H1 (cell line): ENCODE results near the gene NUBPL. TPM values are rescaled to one million over a fixed set of nuclear protein-coding genes. Genes with fewer than 3 reads are reported as not detected.

ENCODE experiments used
- CTCF ChIA-PET: fragments of 300-600 bp; sonication (Branson Sonifier 250); formaldehyde crosslinking; loops from one replicate; lab custom pipeline; 2021; ENCODE audit not compliant: partially characterized antibody; lab: Charles Lee
- POLR2A ChIA-PET: fragments of 300-600 bp; sonication (Branson Sonifier 250); formaldehyde crosslinking; loops from one replicate; lab custom pipeline; 2021; ENCODE audit warnings: inconsistent platforms; ENCODE audit not compliant: partially characterized antibody; lab: Charles Lee
- DNase-seq, 2 experiments: peaks; one replicate each; pipeline versions ENCODE4 v3.0.0 to v3.0.0-alpha.2; 2010 to 2022; ENCODE audit warnings: low spot score in 2 of 2, low read depth in 1 of 2, mixed read lengths in 1 of 2
- FAIRE-seq: peaks from 2 replicates; lab custom pipeline; 2011; peaks lifted over from hg19 to GRCh38; lab: Jason Lieb, UNC
- H2AFZ ChIP-seq: 2 replicates; pipeline ENCODE4 v1.8.1; 2012; ENCODE audit warnings: low read length, inconsistent platforms
- H2AK5ac ChIP-seq: 2 replicates; pipeline ENCODE4 v1.6.1; 2013; ENCODE audit warnings: low read depth, low read length
- H2BK120ac ChIP-seq: replicated peaks from 2 replicates; pipeline ENCODE3; 2013; ENCODE audit warnings: low read depth, low read length, inconsistent platforms
- H2BK12ac ChIP-seq: 2 replicates; pipeline ENCODE4 v1.6.1; 2013; ENCODE audit warnings: low read depth, low read length
- H2BK15ac ChIP-seq: 2 replicates; pipeline ENCODE4 v1.6.1; 2013; ENCODE audit warnings: low read length
- H2BK20ac ChIP-seq: 2 replicates; pipeline ENCODE4 v1.6.1; 2013; ENCODE audit warnings: low read length
- H2BK5ac ChIP-seq: 2 replicates; pipeline ENCODE4 v1.6.1; 2013; ENCODE audit warnings: low read depth, low read length
- H3K14ac ChIP-seq: 2 replicates; pipeline ENCODE4 v1.6.1; 2013; ENCODE audit warnings: inconsistent platforms; ENCODE audit not compliant: insufficient read length
- H3K18ac ChIP-seq: 2 replicates; pipeline ENCODE4 v1.6.1; 2013; ENCODE audit warnings: low read length; ENCODE audit errors: extremely low read depth
- H3K23ac ChIP-seq: 2 replicates; pipeline ENCODE4 v1.6.1; 2013; ENCODE audit warnings: inconsistent platforms; ENCODE audit not compliant: insufficient read length
- H3K23me2 ChIP-seq: 2 replicates; pipeline ENCODE4 v1.6.1; 2013; ENCODE audit warnings: low read depth, low read length
- H3K27ac ChIP-seq: 2 replicates; pipeline ENCODE4 v1.6.1; 2011; ENCODE audit warnings: low read depth, low read length, inconsistent platforms
- H3K27me3 ChIP-seq, 4 experiments: replicated peaks in 1 of 4; 1 replicate in 1 of 4; 2 replicates in 3 of 4; pipeline versions ENCODE4 v1.6.1 to v1.8.1; 2011 to 2013; ENCODE audit warnings: low read length in 3 of 4, mild to moderate bottlenecking in 3 of 4, inconsistent platforms in 2 of 4, mixed read lengths in 2 of 4, moderate library complexity in 1 of 4; ENCODE audit not compliant: control insufficient read depth in 3 of 4, insufficient read depth in 3 of 4; ENCODE audit errors: extremely low read depth in 1 of 4
- H3K36me3 ChIP-seq, 4 experiments: 2 replicates each; pipeline versions ENCODE4 v1.6.1 to v1.8.1; 2011 to 2013; ENCODE audit warnings: mild to moderate bottlenecking in 4 of 4, low read length in 3 of 4, moderate library complexity in 2 of 4, control low read depth in 1 of 4, inconsistent platforms in 1 of 4; ENCODE audit not compliant: insufficient read depth in 4 of 4, control insufficient read depth in 2 of 4
- H3K4ac ChIP-seq: replicated peaks from 2 replicates; pipeline ENCODE3; 2013; ENCODE audit warnings: low read length, low read depth, mixed read lengths, inconsistent platforms; ENCODE audit not compliant: insufficient read length
- H3K4me1 ChIP-seq, 4 experiments: replicated peaks in 1 of 4; 1 replicate in 1 of 4; 2 replicates in 3 of 4; pipeline versions ENCODE4 v1.6.1 to v1.8.1; 2011 to 2013; ENCODE audit warnings: low read length in 3 of 4, inconsistent platforms in 2 of 4, mixed read lengths in 1 of 4; ENCODE audit not compliant: insufficient read depth in 4 of 4, control insufficient read depth in 3 of 4
- H3K4me2 ChIP-seq, 2 experiments: 2 replicates each; pipeline versions ENCODE4 v1.6.1 to v1.8.1; 2011 to 2013; ENCODE audit warnings: low read depth in 2 of 2, low read length in 2 of 2, control low read depth in 1 of 2, inconsistent platforms in 1 of 2, mild to moderate bottlenecking in 1 of 2; ENCODE audit not compliant: insufficient read depth in 1 of 2
- H3K4me3 ChIP-seq, 4 experiments: fragments of 200-600, 300-600 bp in 1 of 4; sonication (generic), shearing (Covaris generic), sonication (Bioruptor Twin) in 1 of 4; 2 replicates each; pipeline versions ENCODE4 v1.5.1 to v1.8.1; 2011 to 2016; ENCODE audit warnings: low read length in 4 of 4, low read depth in 3 of 4, control low read depth in 2 of 4, inconsistent platforms in 2 of 4, mild to moderate bottlenecking in 2 of 4, mixed read lengths in 1 of 4, moderate library complexity in 1 of 4; ENCODE audit not compliant: insufficient read depth in 2 of 4; ENCODE audit errors: extremely low read depth in 1 of 4
- H3K56ac ChIP-seq: replicated peaks from 2 replicates; pipeline ENCODE3; 2013; ENCODE audit warnings: low read depth, mild to moderate bottlenecking, mixed read lengths, low read length, inconsistent platforms; ENCODE audit not compliant: insufficient read length
- H3K79me1 ChIP-seq: 2 replicates; pipeline ENCODE4 v1.6.1; 2013; ENCODE audit warnings: low read depth, low read length, control low read depth
- H3K79me2 ChIP-seq, 2 experiments: 2 replicates each; pipeline versions ENCODE4 v1.6.1 to v1.8.1; 2012 to 2013; ENCODE audit warnings: low read length in 2 of 2, mild to moderate bottlenecking in 2 of 2, inconsistent platforms in 1 of 2; ENCODE audit not compliant: insufficient read depth in 2 of 2, control insufficient read depth in 1 of 2
- H3K9ac ChIP-seq, 4 experiments: replicated peaks in 1 of 4; 1 replicate in 1 of 4; 2 replicates in 3 of 4; pipeline versions ENCODE4 v1.6.1 to v1.8.1; 2011 to 2013; ENCODE audit warnings: low read depth in 3 of 4, low read length in 3 of 4, control low read depth in 2 of 4, mild to moderate bottlenecking in 2 of 4, moderate library complexity in 2 of 4, inconsistent platforms in 1 of 4; ENCODE audit errors: extremely low read depth in 1 of 4
- H3K9me3 ChIP-seq, 2 experiments: 2 replicates each; pipeline versions ENCODE4 v1.6.1 to v1.8.1; 2012 to 2013; ENCODE audit warnings: mild to moderate bottlenecking in 2 of 2, moderate library complexity in 2 of 2, control low read depth in 1 of 2, inconsistent platforms in 1 of 2, low read depth in 1 of 2, low read length in 1 of 2, mixed read lengths in 1 of 2; ENCODE audit not compliant: insufficient read depth in 2 of 2
- H4K20me1 ChIP-seq, 2 experiments: replicated peaks in 1 of 2; 2 replicates each; pipeline versions ENCODE3 to v1.8.1; 2011 to 2013; ENCODE audit warnings: inconsistent platforms in 2 of 2, low read length in 2 of 2, mild to moderate bottlenecking in 1 of 2; ENCODE audit not compliant: insufficient read depth in 2 of 2, control insufficient read depth in 1 of 2
- H4K5ac ChIP-seq: 2 replicates; pipeline ENCODE4 v1.6.1; 2013; ENCODE audit warnings: low read length, low read depth, mixed read lengths, inconsistent platforms; ENCODE audit not compliant: insufficient read length
- H4K8ac ChIP-seq: 2 replicates; pipeline ENCODE4 v1.8.0; 2013; ENCODE audit warnings: mild to moderate bottlenecking, moderate library complexity, low read length, inconsistent platforms; ENCODE audit not compliant: insufficient read depth; ENCODE audit errors: extremely low read depth
- H4K91ac ChIP-seq: replicated peaks from 2 replicates; pipeline ENCODE3; 2013; ENCODE audit warnings: low read length, mixed read lengths, inconsistent platforms; ENCODE audit not compliant: insufficient read length
- CHD2 ChIP-seq: IDR thresholded peaks from 2 replicates; pipeline ENCODE4 v1.6.1; 2012; ENCODE audit warnings: low read length, improper control_type of control experiment
- SP1 ChIP-seq: IDR thresholded peaks from 2 replicates; pipeline ENCODE4 v1.6.1; 2011; ENCODE audit warnings: low read depth, low read length
- WGBS, 2 experiments: shearing (Covaris generic) in 1 of 2; methylation state at CpG; one replicate each; pipeline versions ENCODE4 v1.1.6 to v1.1.7; 2013 to 2015; ENCODE audit warnings: low lambda C conversion rate in 2 of 2, mixed read lengths in 2 of 2, inconsistent platforms in 1 of 2, low coverage in 1 of 2, missing lambda C conversion rate in 1 of 2; ENCODE audit not compliant: insufficient replicate concordance in 2 of 2, insufficient coverage in 1 of 2, insufficient read length in 1 of 2; ENCODE audit errors: extremely low coverage in 1 of 2, missing lambda C conversion rate in 1 of 2; 5-methylcytosine and 5-hydroxymethylcytosine counted together
- polyA plus RNA-seq, 7 experiments: library from polyadenylated mRNA; depleted of rRNA in 3 of 7; stranded (reverse) in 5 of 7; unstranded in 2 of 7; fragments of >200 nt in 5 of 7; fragments of 200-250 nt in 2 of 7; gene quantifications; 1 replicate in 5 of 7; 2 replicates in 1 of 7; 4 replicates in 1 of 7; pipeline versions ENCODE4 v1.2.1 to v1.2.3, GENCODE V29; 2011 to 2013; ENCODE audit warnings: missing spikeins in 2 of 7, mixed read lengths in 2 of 7
- total RNA-seq: library from RNA; stranded (reverse); fragmentation: NEBNext Ultra II Directional; extraction: Animal tissue kit (Norgen Biotek cat#: 25700); gene quantifications from 2 replicates; pipeline ENCODE4 v1.2.1, GENCODE V29; 2021

Gene NUBPL
- total and polyA plus RNA-seq, 2 of the 8 experiments (the other 6 are each of a cell fraction or from before 2014, with no cell fraction given): 1.6 to 6.8 TPM

GRCh38 chr14:31902002-31902401, 340.8 kb downstream of the NUBPL start:
- H3K56ac ChIP-seq: no peak overlapping the region
- WGBS, 2 experiments: 91% methylated on average over 2 of the region's 2 CpGs; no CpG with 5 or more reads in 1 of the 2 experiments
- H3K9me3 ChIP-seq: no peaks in the 10 kb centered on the region
- H3K79me1 ChIP-seq: no peaks in the 10 kb centered on the region
- H3K4ac ChIP-seq: no peak overlapping the region
- TF ChIP-seq SP1 (no peak), CHD2 (no peak)
- no peaks in the 10 kb centered on the region for H3K4me1 ChIP-seq
- no peak overlapping the region for H3K18ac ChIP-seq
- H3K23ac ChIP-seq: no peak overlapping the region
- H2BK20ac ChIP-seq: no peak overlapping the region
- no peak overlapping the region for H4K5ac ChIP-seq
- no peak overlapping the region for H2BK5ac ChIP-seq
- no peak overlapping the region for H4K91ac ChIP-seq
- no peak for FAIRE-seq
- H3K79me2 ChIP-seq: no peaks in the 10 kb centered on the region
- no peaks in the 10 kb centered on the region for H3K36me3 ChIP-seq
- no peaks in the 10 kb centered on the region for H3K27me3 ChIP-seq
- ChIA-PET CTCF (interaction anchor here (0.5 to 1.3 kb wide), 2 partner anchors 19 to 477 kb away, joined by 3 read pairs; no protein-coding TSS in a partner anchor), POLR2A (no interaction called here)
- no peak for DNase-seq
- no peak overlapping the region for H4K8ac ChIP-seq
- H2BK12ac ChIP-seq: no peak overlapping the region
- H3K4me3 ChIP-seq: no peak overlapping the region
- H2AFZ ChIP-seq: no peak overlapping the region
- no peak overlapping the region for H3K14ac ChIP-seq
- no peak overlapping the region for H3K9ac ChIP-seq
- no peak overlapping the region for H3K27ac ChIP-seq
- no peaks in the 10 kb centered on the region for H4K20me1 ChIP-seq
- no peak overlapping the region for H2AK5ac ChIP-seq
- no peak overlapping the region for H2BK120ac ChIP-seq
- H3K23me2 ChIP-seq: no peaks in the 10 kb centered on the region
- H2BK15ac ChIP-seq: no peak overlapping the region
- no peak overlapping the region for H3K4me2 ChIP-seq
